HuH-7.5 (cell line): ENCODE results near the gene PCDH15.
"Not testable (repeated sequence)": the region's sequence is repeated elsewhere in the genome, so short reads cannot be mapped to it uniquely, and the experiment has no call there.

ENCODE experiments used
- DNase-seq: peaks from one replicate; pipeline ENCODE4 v3.0.0; 2011; ENCODE audit warnings: low spot score

PCDH15 gene

GRCh38 chr10:54554028-54554427 is 247.0 kb downstream of the PCDH15 start:
- DNase-seq = no peak

GRCh38 chr10:54550016-54550415 is 251.0 kb downstream of the PCDH15 start:
- DNase-seq = no peak

GRCh38 chr10:54531296-54531695 is 269.7 kb downstream of the PCDH15 start:
- DNase-seq = no peak

- DNase-seq = no peak
Observed at GRCh38 chr10:54530299-54530698, 270.7 kb downstream of the PCDH15 start.

GRCh38 chr10:54525816-54526215 is 275.2 kb downstream of the PCDH15 start:
- no peak for DNase-seq

- DNase-seq = not testable (repeated sequence)
Observed at GRCh38 chr10:54515244-54515643, 285.8 kb downstream of the PCDH15 start.

GRCh38 chr10:54503863-54504262 is 297.2 kb downstream of the PCDH15 start:
- no peak for DNase-seq

GRCh38 chr10:54501929-54502328 is 299.1 kb downstream of the PCDH15 start:
- DNase-seq = no peak

- DNase-seq = no peak
Observed at GRCh38 chr10:54496852-54497251, 304.2 kb downstream of the PCDH15 start.

- no peak for DNase-seq
Observed at GRCh38 chr10:54487743-54488142, 313.3 kb downstream of the PCDH15 start.

GRCh38 chr10:54485971-54486370 is 315.1 kb downstream of the PCDH15 start:
- DNase-seq = no peak

- no peak for DNase-seq
Observed at GRCh38 chr10:54484186-54484585, 316.8 kb downstream of the PCDH15 start.

GRCh38 chr10:54478601-54479000 is 322.4 kb downstream of the PCDH15 start:
- no peak for DNase-seq

GRCh38 chr10:54477738-54478137 is 323.3 kb downstream of the PCDH15 start:
- DNase-seq = no peak

GRCh38 chr10:54470324-54470631 is 330.8 kb downstream of the PCDH15 start:
- DNase-seq = no peak

GRCh38 chr10:54469587-54470323 is 331.3 kb downstream of the PCDH15 start:
- no peak for DNase-seq

- no peak for DNase-seq
Observed at GRCh38 chr10:54454271-54454670, 346.8 kb downstream of the PCDH15 start.

GRCh38 chr10:54449056-54449455 is 352.0 kb downstream of the PCDH15 start:
- no peak for DNase-seq

GRCh38 chr10:54444170-54444569 is 356.9 kb downstream of the PCDH15 start:
- no peak for DNase-seq

- DNase-seq = no peak
Observed at GRCh38 chr10:54441275-54441674, 359.8 kb downstream of the PCDH15 start.

GRCh38 chr10:54434782-54435181 is 366.2 kb downstream of the PCDH15 start:
- no peak for DNase-seq

- no peak for DNase-seq
Observed at GRCh38 chr10:54415483-54415882, 385.5 kb downstream of the PCDH15 start.

GRCh38 chr10:54402576-54402975 is 398.5 kb downstream of the PCDH15 start:
- DNase-seq = no peak

- DNase-seq = no peak
Observed at GRCh38 chr10:54396031-54396430, 405.0 kb downstream of the PCDH15 start.
